ENCODE data around the gene PRR16.

The PRR16 gene

DNA sequence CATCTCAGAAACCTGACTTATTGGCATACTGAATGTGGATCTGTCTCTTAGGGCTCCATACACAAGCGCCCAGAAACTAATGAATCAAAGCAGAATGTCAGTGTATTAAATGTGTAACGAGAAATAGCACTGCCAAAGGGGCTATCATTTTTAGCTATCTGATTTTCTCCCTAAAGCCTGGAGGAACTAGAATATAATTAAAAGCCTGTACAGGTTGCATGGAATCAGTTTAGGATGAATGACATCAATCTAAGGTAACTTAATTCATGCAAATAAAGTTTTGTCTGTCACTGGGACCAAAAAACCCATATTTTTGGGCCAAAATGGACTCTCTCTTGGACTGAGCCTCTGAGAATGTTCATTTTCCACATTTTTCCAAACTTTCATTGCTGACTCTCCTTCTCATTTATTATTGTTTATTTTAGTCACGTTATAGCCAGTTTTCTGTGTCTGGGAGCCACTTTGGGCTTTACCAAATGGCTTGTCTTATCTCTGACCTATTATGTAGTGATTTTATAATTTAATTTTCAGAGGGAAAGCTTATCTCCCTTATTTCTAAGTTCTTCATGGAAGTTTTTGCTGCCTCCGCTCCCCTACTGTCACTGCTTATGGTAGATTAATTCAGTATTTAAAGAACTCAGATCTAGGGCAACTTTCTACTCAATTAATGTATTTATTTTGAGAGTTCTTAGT lies 47.0 kb downstream of the PRR16 start:
- Histone ChIP-seq H3K36me3 (ENCODE audit: control insufficient read depth in 5 of 5, insufficient read depth in 5 of 5, low read length in 5 of 5) (no peaks in the 10 kb centered on the region), H3K27me3 (ENCODE audit: control insufficient read depth in 5 of 5, insufficient read depth in 4 of 5, low read length in 5 of 5) (no peaks in the 10 kb centered on the region), H3K9ac (ENCODE audit: low read length in 5 of 5) (no peak overlapping the region), H3K4me1 (ENCODE audit: control insufficient read depth in 5 of 5, insufficient read depth in 5 of 5, low read length in 5 of 5) (no peaks in the 10 kb centered on the region), H3K9me3 (ENCODE audit: control insufficient read depth in 5 of 5, low read length in 5 of 5) (no peaks in the 10 kb centered on the region), H3K27ac (ENCODE audit: low read depth, low read length) (no peak overlapping the region), H3K4me3 (ENCODE audit: low read depth in 1 of 5, low read length in 5 of 5) (no peak overlapping the region)

DNA sequence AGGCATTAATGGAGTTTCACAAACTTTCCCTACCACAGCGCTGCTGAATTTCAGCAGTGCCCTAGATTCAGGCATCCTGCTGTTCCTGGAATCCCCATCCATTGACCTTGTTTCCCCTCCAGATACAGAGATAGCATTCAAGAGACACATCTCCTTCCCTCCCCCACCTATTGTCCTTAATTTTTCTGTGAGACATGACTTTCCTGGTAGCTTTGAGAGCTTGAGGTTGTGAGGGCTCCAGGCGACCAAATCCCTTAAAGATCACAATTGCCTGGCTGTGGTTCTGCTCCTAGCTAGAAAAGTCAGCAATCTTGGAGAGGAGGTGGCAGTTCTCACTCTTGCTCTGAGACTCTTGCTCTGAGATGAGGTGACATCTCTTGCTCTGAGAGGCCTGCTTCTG lies 48.0 kb downstream of the PRR16 start:
- H3K4me3 ChIP-seq (ENCODE audit: low read depth in 1 of 5, low read length in 5 of 5) = no peak overlapping the region
- H3K9me3 ChIP-seq (ENCODE audit: control insufficient read depth in 5 of 5, low read length in 5 of 5) = no peaks in the 10 kb centered on the region
- H3K27me3 ChIP-seq (ENCODE audit: control insufficient read depth in 5 of 5, insufficient read depth in 4 of 5, low read length in 5 of 5) = no peaks in the 10 kb centered on the region
- no peaks in the 10 kb centered on the region for H3K4me1 ChIP-seq (ENCODE audit: control insufficient read depth in 5 of 5, insufficient read depth in 5 of 5, low read length in 5 of 5)
- H3K36me3 ChIP-seq (ENCODE audit: control insufficient read depth in 5 of 5, insufficient read depth in 5 of 5, low read length in 5 of 5) = no peaks in the 10 kb centered on the region
- no peak overlapping the region for H3K9ac ChIP-seq (ENCODE audit: low read length in 5 of 5)
- no peak overlapping the region for H3K27ac ChIP-seq (ENCODE audit: low read depth, low read length)

- no peaks in the 10 kb centered on the region for H3K9me3 ChIP-seq (ENCODE audit: control insufficient read depth in 5 of 5, low read length in 5 of 5)
- no peak overlapping the region for H3K27ac ChIP-seq (ENCODE audit: low read depth, low read length)
- H3K4me3 ChIP-seq (ENCODE audit: low read depth in 1 of 5, low read length in 5 of 5) = no peak overlapping the region
- H3K36me3 ChIP-seq (ENCODE audit: control insufficient read depth in 5 of 5, insufficient read depth in 5 of 5, low read length in 5 of 5) = no peaks in the 10 kb centered on the region
- no peaks in the 10 kb centered on the region for H3K4me1 ChIP-seq (ENCODE audit: control insufficient read depth in 5 of 5, insufficient read depth in 5 of 5, low read length in 5 of 5)
- H3K27me3 ChIP-seq (ENCODE audit: control insufficient read depth in 5 of 5, insufficient read depth in 4 of 5, low read length in 5 of 5) = no peaks in the 10 kb centered on the region
- H3K9ac ChIP-seq (ENCODE audit: low read length in 5 of 5) = no peak overlapping the region
Observed at GRCh38 chr5:120512791-120513650, 48.9 kb downstream of the PRR16 start.

GRCh38 chr5:120516805-120517204 lies 52.7 kb downstream of the PRR16 start:
- Histone ChIP-seq H3K4me3 (ENCODE audit: low read depth in 1 of 5, low read length in 5 of 5) (no peak overlapping the region), H3K4me1 (ENCODE audit: control insufficient read depth in 5 of 5, insufficient read depth in 5 of 5, low read length in 5 of 5) (no peaks in the 10 kb centered on the region), H3K27me3 (ENCODE audit: control insufficient read depth in 5 of 5, insufficient read depth in 4 of 5, low read length in 5 of 5) (no peaks in the 10 kb centered on the region), H3K27ac (ENCODE audit: low read depth, low read length) (no peak overlapping the region), H3K9ac (ENCODE audit: low read length in 5 of 5) (no peak overlapping the region), H3K36me3 (ENCODE audit: control insufficient read depth in 5 of 5, insufficient read depth in 5 of 5, low read length in 5 of 5) (no peaks in the 10 kb centered on the region), H3K9me3 (ENCODE audit: control insufficient read depth in 5 of 5, low read length in 5 of 5) (no peaks in the 10 kb centered on the region)

- Histone ChIP-seq H3K36me3 (ENCODE audit: control insufficient read depth in 5 of 5, insufficient read depth in 5 of 5, low read length in 5 of 5) (no peaks in the 10 kb centered on the region), H3K4me3 (ENCODE audit: low read depth in 1 of 5, low read length in 5 of 5) (no peak overlapping the region), H3K9ac (ENCODE audit: low read length in 5 of 5) (no peak overlapping the region), H3K27me3 (ENCODE audit: control insufficient read depth in 5 of 5, insufficient read depth in 4 of 5, low read length in 5 of 5) (no peaks in the 10 kb centered on the region), H3K27ac (ENCODE audit: low read depth, low read length) (no peak overlapping the region), H3K4me1 (ENCODE audit: control insufficient read depth in 5 of 5, insufficient read depth in 5 of 5, low read length in 5 of 5) (no peaks in the 10 kb centered on the region), H3K9me3 (ENCODE audit: control insufficient read depth in 5 of 5, low read length in 5 of 5) (no peaks in the 10 kb centered on the region)
Observed at GRCh38 chr5:120517607-120518252, 53.6 kb downstream of the PRR16 start.

- H3K4me1 ChIP-seq (ENCODE audit: control insufficient read depth in 5 of 5, insufficient read depth in 5 of 5, low read length in 5 of 5) = no peaks in the 10 kb centered on the region
- no peak overlapping the region for H3K9ac ChIP-seq (ENCODE audit: low read length in 5 of 5)
- H3K36me3 ChIP-seq (ENCODE audit: control insufficient read depth in 5 of 5, insufficient read depth in 5 of 5, low read length in 5 of 5) = no peaks in the 10 kb centered on the region
- no peak overlapping the region for H3K4me3 ChIP-seq (ENCODE audit: low read depth in 1 of 5, low read length in 5 of 5)
- no peaks in the 10 kb centered on the region for H3K27me3 ChIP-seq (ENCODE audit: control insufficient read depth in 5 of 5, insufficient read depth in 4 of 5, low read length in 5 of 5)
- no peaks in the 10 kb centered on the region for H3K9me3 ChIP-seq (ENCODE audit: control insufficient read depth in 5 of 5, low read length in 5 of 5)
- no peak overlapping the region for H3K27ac ChIP-seq (ENCODE audit: low read depth, low read length)
Observed at GRCh38 chr5:120518581-120518980, 54.5 kb downstream of the PRR16 start.

- no peak overlapping the region for H3K27ac ChIP-seq (ENCODE audit: low read depth, low read length)
- no peaks in the 10 kb centered on the region for H3K27me3 ChIP-seq (ENCODE audit: control insufficient read depth in 5 of 5, insufficient read depth in 4 of 5, low read length in 5 of 5)
- H3K4me3 ChIP-seq (ENCODE audit: low read depth in 1 of 5, low read length in 5 of 5) = no peak overlapping the region
- no peaks in the 10 kb centered on the region for H3K36me3 ChIP-seq (ENCODE audit: control insufficient read depth in 5 of 5, insufficient read depth in 5 of 5, low read length in 5 of 5)
- H3K9ac ChIP-seq (ENCODE audit: low read length in 5 of 5) = no peak overlapping the region
- no peaks in the 10 kb centered on the region for H3K9me3 ChIP-seq (ENCODE audit: control insufficient read depth in 5 of 5, low read length in 5 of 5)
- no peaks in the 10 kb centered on the region for H3K4me1 ChIP-seq (ENCODE audit: control insufficient read depth in 5 of 5, insufficient read depth in 5 of 5, low read length in 5 of 5)
Observed at GRCh38 chr5:120527251-120527650, 63.2 kb downstream of the PRR16 start.

DNA sequence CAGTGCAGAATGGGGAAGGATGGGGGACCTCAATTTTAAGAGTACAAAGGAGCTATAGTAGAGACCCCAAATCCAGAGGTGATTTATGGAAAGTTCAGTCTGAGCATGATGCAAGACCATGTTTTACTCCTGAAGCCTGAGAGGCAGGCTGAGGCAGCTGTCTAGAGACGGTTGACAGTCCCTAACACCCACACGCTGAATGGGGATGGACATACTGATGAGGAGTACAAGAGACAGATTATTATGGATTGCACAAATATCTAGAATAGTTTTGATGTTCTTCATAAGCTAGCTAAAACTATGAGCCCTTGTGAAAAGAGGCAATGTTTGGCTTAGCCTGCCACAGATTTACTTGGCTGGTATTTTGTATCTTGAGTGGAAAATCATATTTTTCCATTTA lies 64.5 kb downstream of the PRR16 start:
- Histone ChIP-seq H3K4me1 (ENCODE audit: control insufficient read depth in 5 of 5, insufficient read depth in 5 of 5, low read length in 5 of 5) (no peaks in the 10 kb centered on the region), H3K4me3 (ENCODE audit: low read depth in 1 of 5, low read length in 5 of 5) (no peak overlapping the region), H3K27me3 (ENCODE audit: control insufficient read depth in 5 of 5, insufficient read depth in 4 of 5, low read length in 5 of 5) (no peaks in the 10 kb centered on the region)

GRCh38 chr5:120529386-120529785 lies 65.3 kb downstream of the PRR16 start:
- H3K36me3 ChIP-seq (ENCODE audit: control insufficient read depth in 5 of 5, insufficient read depth in 5 of 5, low read length in 5 of 5) = no peaks in the 10 kb centered on the region
- no peaks in the 10 kb centered on the region for H3K27me3 ChIP-seq (ENCODE audit: control insufficient read depth in 5 of 5, insufficient read depth in 4 of 5, low read length in 5 of 5)
- no peak overlapping the region for H3K9ac ChIP-seq (ENCODE audit: low read length in 5 of 5)
- H3K4me1 ChIP-seq (ENCODE audit: control insufficient read depth in 5 of 5, insufficient read depth in 5 of 5, low read length in 5 of 5) = no peaks in the 10 kb centered on the region
- H3K9me3 ChIP-seq (ENCODE audit: control insufficient read depth in 5 of 5, low read length in 5 of 5) = no peaks in the 10 kb centered on the region
- H3K27ac ChIP-seq (ENCODE audit: low read depth, low read length) = no peak overlapping the region
- no peak overlapping the region for H3K4me3 ChIP-seq (ENCODE audit: low read depth in 1 of 5, low read length in 5 of 5)

More for the DNA sequence above, 64.5 kb downstream of the PRR16 start:
- Histone ChIP-seq H3K9ac (ENCODE audit: low read length in 5 of 5) (no peak overlapping the region), H3K36me3 (ENCODE audit: control insufficient read depth in 5 of 5, insufficient read depth in 5 of 5, low read length in 5 of 5) (no peaks in the 10 kb centered on the region), H3K27ac (ENCODE audit: low read depth, low read length) (no peak overlapping the region), H3K9me3 (ENCODE audit: control insufficient read depth in 5 of 5, low read length in 5 of 5) (no peaks in the 10 kb centered on the region)

GRCh38 chr5:120531215-120531614 lies 67.1 kb downstream of the PRR16 start:
- Histone ChIP-seq H3K9me3 (ENCODE audit: control insufficient read depth in 5 of 5, low read length in 5 of 5) (no peaks in the 10 kb centered on the region), H3K27ac (ENCODE audit: low read depth, low read length) (no peak overlapping the region), H3K27me3 (ENCODE audit: control insufficient read depth in 5 of 5, insufficient read depth in 4 of 5, low read length in 5 of 5) (no peaks in the 10 kb centered on the region), H3K9ac (ENCODE audit: low read length in 5 of 5) (no peak overlapping the region), H3K36me3 (ENCODE audit: control insufficient read depth in 5 of 5, insufficient read depth in 5 of 5, low read length in 5 of 5) (no peaks in the 10 kb centered on the region), H3K4me3 (ENCODE audit: low read depth in 1 of 5, low read length in 5 of 5) (no peak overlapping the region), H3K4me1 (ENCODE audit: control insufficient read depth in 5 of 5, insufficient read depth in 5 of 5, low read length in 5 of 5) (no peaks in the 10 kb centered on the region)
